HEK293 (cell line): ENCODE results near the gene MED15.
"Not testable (repeated sequence)": the region's sequence is repeated elsewhere in the genome, so short reads cannot be mapped to it uniquely, and the experiment has no call there.

ENCODE experiments used
- CTCF ChIA-PET: fragments of 350-600 bp; formaldehyde crosslinking; extraction: SDS; loops from one replicate; lab custom pipeline; 2021; ENCODE audit warnings: antibody characterized with exemption; lab: Yijun Ruan, JAX
- POLR2A ChIA-PET: fragments of 300-600 bp; formaldehyde crosslinking; extraction: SDS; loops from one replicate; lab custom pipeline; 2020; ENCODE audit warnings: antibody characterized with exemption, inconsistent platforms; lab: Yijun Ruan, JAX
- H3K27ac ChIP-seq: fragments of 200-500 bp; sonication (Bioruptor generic); 2 replicates; pipeline ENCODE4 v1.5.1; 2014; ENCODE audit warnings: low read depth, low read length, control low read depth, inconsistent platforms; ENCODE audit errors: extremely low read depth
- H3K36me3 ChIP-seq, 2 experiments: fragments of 200-500 bp in 1 of 2; sonication (Bioruptor generic) in 1 of 2; 1 replicate in 1 of 2; 2 replicates in 1 of 2; pipeline ENCODE4 v1.5.1; 2014 to 2017; ENCODE audit warnings: inconsistent platforms in 2 of 2, low read length in 2 of 2; ENCODE audit not compliant: control insufficient read depth in 2 of 2, insufficient read depth in 1 of 2
- H3K4me1 ChIP-seq: fragments of 200-500 bp; sonication (Bioruptor generic); 2 replicates; pipeline ENCODE4 v1.5.1; 2014; ENCODE audit warnings: mild to moderate bottlenecking, low read length, inconsistent platforms; ENCODE audit not compliant: control insufficient read depth, insufficient read depth
- H3K4me3 ChIP-seq: 2 replicates; pipeline ENCODE4 v1.5.1; 2011; ENCODE audit warnings: low read depth, mild to moderate bottlenecking, control low read depth, low read length, moderate library complexity
- H3K9me3 ChIP-seq: fragments of 200-500 bp; sonication (Bioruptor generic); 2 replicates; pipeline ENCODE4 v1.5.1; 2014; ENCODE audit warnings: low read depth, low read length, inconsistent platforms; ENCODE audit not compliant: control insufficient read depth, insufficient read depth
- GLI4 ChIP-seq: fragments of 450-650 bp; formaldehyde crosslinking; IDR thresholded peaks from 2 replicates; pipeline ENCODE4 v1.5.1; 2016; ENCODE audit warnings: missing biosample characterization, missing genetic modification characterization
- GLIS1 ChIP-seq: fragments of 450-650 bp; formaldehyde crosslinking; IDR thresholded peaks from 2 replicates; pipeline ENCODE4 v1.5.1; 2016; ENCODE audit warnings: missing biosample characterization, missing genetic modification characterization
- HOXC10 ChIP-seq: sonication (generic); formaldehyde crosslinking; IDR thresholded peaks from 2 replicates; pipeline ENCODE4 v1.8.1; 2023; ENCODE audit warnings: mild to moderate bottlenecking, missing genetic modification reagents
- KLF1 ChIP-seq: fragments of 450-650 bp; formaldehyde crosslinking; IDR thresholded peaks from 2 replicates; pipeline ENCODE4 v1.5.1; 2016; ENCODE audit warnings: missing biosample characterization, missing genetic modification characterization
- SP7 ChIP-seq: fragments of 450-650 bp; formaldehyde crosslinking; IDR thresholded peaks from 2 replicates; pipeline ENCODE4 v1.5.1; 2016; ENCODE audit warnings: missing biosample characterization, missing genetic modification characterization
- ZBTB17 ChIP-seq: fragments of 450-650 bp; formaldehyde crosslinking; IDR thresholded peaks from 2 replicates; pipeline ENCODE4 v1.5.1; 2016; ENCODE audit warnings: missing biosample characterization, missing genetic modification characterization
- ZEB2 ChIP-seq: fragments of 450-650 bp; formaldehyde crosslinking; IDR thresholded peaks from 2 replicates; pipeline ENCODE4 v1.5.1; 2016; ENCODE audit warnings: missing biosample characterization, missing genetic modification characterization
- ZIC2 ChIP-seq: fragments of 450-650 bp; formaldehyde crosslinking; IDR thresholded peaks from 2 replicates; pipeline ENCODE4 v1.5.1; 2016; ENCODE audit warnings: missing biosample characterization, missing genetic modification characterization
- ZNF214 ChIP-seq: fragments of 450-650 bp; formaldehyde crosslinking; IDR thresholded peaks from 2 replicates; pipeline ENCODE4 v1.5.1; 2017; ENCODE audit warnings: missing biosample characterization, mild to moderate bottlenecking, missing genetic modification characterization, borderline replicate concordance
- ZNF366 ChIP-seq: fragments of 450-650 bp; formaldehyde crosslinking; conservative IDR thresholded peaks from 2 replicates; pipeline ENCODE4 v1.5.1; 2016; ENCODE audit warnings: missing biosample characterization, missing genetic modification characterization
- ZNF398 ChIP-seq: fragments of 450-650 bp; formaldehyde crosslinking; IDR thresholded peaks from 2 replicates; pipeline ENCODE4 v1.5.1; 2017; ENCODE audit warnings: missing biosample characterization, missing genetic modification characterization
- ZNF416 ChIP-seq: fragments of 450-650 bp; formaldehyde crosslinking; IDR thresholded peaks from 2 replicates; pipeline ENCODE4 v1.5.1; 2016; ENCODE audit warnings: missing biosample characterization, missing genetic modification characterization
- ZNF426 ChIP-seq: fragments of 450-650 bp; formaldehyde crosslinking; IDR thresholded peaks from 2 replicates; pipeline ENCODE4 v1.5.1; 2017; ENCODE audit warnings: missing biosample characterization, missing genetic modification characterization, mild to moderate bottlenecking, inconsistent platforms, moderate library complexity
- ZNF600 ChIP-seq: fragments of 450-650 bp; formaldehyde crosslinking; IDR thresholded peaks from 2 replicates; pipeline ENCODE4 v1.5.1; 2016; ENCODE audit warnings: missing biosample characterization, missing genetic modification characterization
- ZNF629 ChIP-seq: fragments of 450-650 bp; formaldehyde crosslinking; IDR thresholded peaks from 2 replicates; pipeline ENCODE4 v1.5.1; 2017; ENCODE audit warnings: missing biosample characterization, missing genetic modification characterization
- TF ChIP-seq, protein P1 (sequence below): fragments of 450-650 bp; formaldehyde crosslinking; IDR thresholded peaks from 2 replicates; pipeline ENCODE4 v1.5.1; 2016; ENCODE audit warnings: missing biosample characterization, missing genetic modification characterization

MED15 gene

DNA sequence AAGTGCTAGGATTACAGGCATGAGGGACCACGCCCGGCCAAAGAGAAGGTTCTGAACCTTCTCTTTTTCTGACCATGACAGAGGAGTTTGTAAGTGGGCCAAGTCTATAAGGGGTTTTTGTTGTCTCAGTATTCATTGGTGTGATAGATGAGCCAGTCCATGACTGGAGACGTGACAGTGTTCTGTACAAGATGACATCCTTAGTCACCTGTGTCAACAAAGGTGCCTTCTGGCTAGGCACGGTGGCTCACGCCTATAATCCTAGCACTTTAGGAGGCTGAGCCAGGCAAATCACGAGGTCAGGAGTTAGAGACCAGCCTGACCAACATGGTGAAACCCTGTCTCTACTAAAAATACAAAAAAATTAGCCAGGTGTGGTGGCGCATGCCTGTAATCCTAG is 7.6 kb upstream of the MED15 start:
- H3K4me3 ChIP-seq = no peak overlapping the region
- H3K9me3 ChIP-seq = no peaks in the 10 kb centered on the region
- no peak for TF ChIP-seq ZNF416
- TF ChIP-seq GLI4 (tag by site-specific recombination) = no peak
- TF ChIP-seq HOXC10 = no peak
- peaks cover 0 to 15% of the 10 kb centered on the region in 2 experiments; a peak in 2 of 3 replicates for H3K36me3 ChIP-seq
- ChIA-PET POLR2A (interaction anchor here (1.4 kb wide), 1 partner anchor 8 kb away, joined by 4 read pairs; the partner anchor contains the start of gene MED15), CTCF (no interaction called here)
- no peak overlapping the region for H3K27ac ChIP-seq
- peaks cover 3% of the 10 kb centered on the region; the same call in 1 of the 2 replicates for H3K4me1 ChIP-seq

GRCh38 chr22:20503816-20504215 is 3.6 kb upstream of the MED15 start:
- CTCF ChIA-PET = interaction anchor here (0.5 to 0.8 kb wide), 3 partner anchors 8 to 67 kb away, joined by 3 to 5 read pairs (median 3); partner anchors contain the start of gene KLHL22
- peaks cover 0 to 15% of the 10 kb centered on the region in 2 experiments; a peak in 2 of 3 replicates for H3K36me3 ChIP-seq
- POLR2A ChIA-PET = interaction anchor here (1.3 kb wide), 2 partner anchors 8 to 23 kb away, joined by 4 to 6 read pairs; partner anchors contain the start of gene KLHL22
- peaks cover 3% of the 10 kb centered on the region; the same call in 1 of the 2 replicates for H3K4me1 ChIP-seq
- no peak overlapping the region for H3K4me3 ChIP-seq
- H3K27ac ChIP-seq = no peak overlapping the region
- TF ChIP-seq ZIC2 (tag by site-specific recombination) = peak; percentile 29; the same call in 1 of the 2 replicates
- peak; percentile 59 for TF ChIP-seq KLF1 (tag by site-specific recombination)
- TF ChIP-seq SP7 (tag by site-specific recombination) = 0 out of 2 replicates have a peak, but pooled peaks have one; percentile 25
- TF ChIP-seq ZBTB17 (tag by site-specific recombination) = peak; percentile 45; the same call in 1 of the 2 replicates
- TF ChIP-seq ZNF214 (tag by site-specific recombination) = no peak
- peak; percentile 26; the same call in 1 of the 2 replicates for TF ChIP-seq ZNF600 (tag by site-specific recombination)
- TF ChIP-seq GLIS1 (tag by site-specific recombination) = peak; percentile 100
- TF ChIP-seq ZNF426 (tag by site-specific recombination) = no peak
- H3K9me3 ChIP-seq = no peaks in the 10 kb centered on the region

GRCh38 chr22:20504293-20504922 is 3.0 kb upstream of the MED15 start:
- H3K27ac ChIP-seq, H3K4me3 ChIP-seq, H3K4me1 ChIP-seq, H3K9me3 ChIP-seq: not testable (repeated sequence)
- H3K36me3 ChIP-seq = peaks cover 0 to 11% of the 10 kb centered on the region in 2 experiments; a peak in 2 of 3 replicates
- ChIA-PET CTCF (interaction anchor here (0.6 to 0.8 kb wide), 3 partner anchors 65 to 381 kb away, joined by 3 read pairs; no protein-coding TSS in a partner anchor), POLR2A (interaction anchor here (1.2 to 1.3 kb wide), 3 partner anchors 9 to 27 kb away, joined by 4 to 6 read pairs (median 4); partner anchors contain the start of gene KLHL22)
- TF ChIP-seq ZNF398 (tag by site-specific recombination) (0 out of 2 replicates have a peak, but pooled peaks have one; percentile 7), ZEB2 (tag by site-specific recombination) (peak; percentile 33; the same call in 1 of the 2 replicates), ZNF629 (tag by site-specific recombination) (peak; percentile 42; the same call in 1 of the 2 replicates), ZNF366 (tag by site-specific recombination) (0 out of 2 replicates have a peak, but pooled peaks have one; percentile 33)
- TF ChIP-seq, protein P1, sequence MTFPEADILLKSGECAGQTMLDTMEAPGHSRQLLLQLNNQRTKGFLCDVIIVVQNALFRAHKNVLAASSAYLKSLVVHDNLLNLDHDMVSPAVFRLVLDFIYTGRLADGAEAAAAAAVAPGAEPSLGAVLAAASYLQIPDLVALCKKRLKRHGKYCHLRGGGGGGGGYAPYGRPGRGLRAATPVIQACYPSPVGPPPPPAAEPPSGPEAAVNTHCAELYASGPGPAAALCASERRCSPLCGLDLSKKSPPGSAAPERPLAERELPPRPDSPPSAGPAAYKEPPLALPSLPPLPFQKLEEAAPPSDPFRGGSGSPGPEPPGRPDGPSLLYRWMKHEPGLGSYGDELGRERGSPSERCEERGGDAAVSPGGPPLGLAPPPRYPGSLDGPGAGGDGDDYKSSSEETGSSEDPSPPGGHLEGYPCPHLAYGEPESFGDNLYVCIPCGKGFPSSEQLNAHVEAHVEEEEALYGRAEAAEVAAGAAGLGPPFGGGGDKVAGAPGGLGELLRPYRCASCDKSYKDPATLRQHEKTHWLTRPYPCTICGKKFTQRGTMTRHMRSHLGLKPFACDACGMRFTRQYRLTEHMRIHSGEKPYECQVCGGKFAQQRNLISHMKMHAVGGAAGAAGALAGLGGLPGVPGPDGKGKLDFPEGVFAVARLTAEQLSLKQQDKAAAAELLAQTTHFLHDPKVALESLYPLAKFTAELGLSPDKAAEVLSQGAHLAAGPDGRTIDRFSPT (tag by site-specific recombination) = peak; percentile 32; the same call in 1 of the 2 replicates
